IPS-11a (cell line): ENCODE measurements around the gene UTY.

ENCODE experiments used
- H3K4me3 ChIP-seq: one replicate; pipeline ENCODE4 v1.5.1; 2013; ENCODE audit warnings: low read depth, low read length, control low read depth

The UTY gene

DNA sequence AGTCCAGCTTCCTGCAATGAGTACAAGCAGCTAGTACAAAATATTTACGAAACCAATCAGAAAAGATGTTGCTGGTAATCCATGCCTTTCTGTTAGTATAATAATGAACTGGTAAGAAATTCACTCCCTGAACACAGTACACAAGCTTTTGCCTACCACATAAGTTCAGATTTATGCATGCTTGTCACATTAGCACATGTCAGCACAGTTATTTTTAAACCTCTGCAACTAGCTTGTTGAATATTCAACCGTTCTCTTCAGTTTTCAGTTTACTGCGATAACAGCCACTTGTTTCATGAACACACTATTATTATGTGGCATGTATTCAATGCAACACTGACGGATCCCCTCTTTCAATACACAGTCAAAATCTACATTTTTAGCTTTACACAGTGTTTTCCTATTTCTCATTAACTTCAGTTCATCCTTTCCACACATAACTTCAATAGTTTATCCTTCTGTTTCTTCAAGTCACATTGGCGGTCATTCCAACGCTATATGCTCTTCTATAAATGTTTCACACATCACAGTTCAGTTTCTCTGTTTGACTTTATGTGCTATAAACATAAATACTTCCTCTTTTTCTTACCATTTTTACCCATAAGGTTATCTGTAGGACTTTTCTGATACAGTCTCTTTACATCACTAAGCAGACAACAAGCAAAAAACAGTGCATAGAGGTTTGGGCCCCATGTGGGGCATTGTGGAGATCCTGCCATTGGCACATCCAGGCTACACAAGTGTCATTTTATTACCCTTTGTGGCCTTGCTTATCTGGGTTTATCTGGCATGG is 62.8 kb downstream of the UTY start:
- no peak overlapping the region for H3K4me3 ChIP-seq

DNA sequence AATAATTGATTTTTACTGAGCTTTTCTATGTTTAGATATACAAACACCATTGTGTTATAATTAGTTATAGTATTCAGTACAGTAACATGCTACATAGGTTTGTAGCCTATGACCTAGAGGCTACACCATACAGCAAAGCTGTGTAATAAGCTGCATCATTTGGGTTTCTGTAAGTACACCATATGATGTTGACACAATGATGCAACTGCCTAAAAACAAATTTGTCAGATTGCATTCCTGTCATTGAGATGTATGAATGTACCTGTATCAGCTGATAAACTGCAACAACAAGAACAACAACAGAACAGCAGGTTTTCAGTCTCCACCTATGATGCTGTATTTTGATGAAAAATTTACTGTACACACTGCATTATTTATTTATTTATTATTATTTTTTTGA is 64.3 kb downstream of the UTY start:
- no peak overlapping the region for H3K4me3 ChIP-seq

DNA sequence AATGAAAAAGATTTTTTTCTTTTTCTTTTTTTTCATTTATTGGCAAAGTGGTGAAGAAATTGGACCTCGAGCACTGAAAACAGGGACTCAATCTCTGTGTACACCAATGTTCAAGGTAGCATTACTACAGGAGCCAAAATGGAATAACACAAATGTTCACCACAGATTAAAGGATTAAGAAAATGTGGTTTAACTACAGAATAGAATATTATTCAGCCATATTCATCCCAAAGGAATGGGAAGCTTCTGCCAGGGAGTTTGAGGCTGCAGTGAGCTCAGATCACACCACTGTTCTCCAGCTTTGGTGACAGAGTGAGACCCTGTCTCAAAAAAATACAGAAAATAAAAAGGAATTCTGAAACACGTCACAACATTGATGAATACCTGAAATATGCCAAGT is 81.0 kb downstream of the UTY start:
- H3K4me3 ChIP-seq = no peak overlapping the region

DNA sequence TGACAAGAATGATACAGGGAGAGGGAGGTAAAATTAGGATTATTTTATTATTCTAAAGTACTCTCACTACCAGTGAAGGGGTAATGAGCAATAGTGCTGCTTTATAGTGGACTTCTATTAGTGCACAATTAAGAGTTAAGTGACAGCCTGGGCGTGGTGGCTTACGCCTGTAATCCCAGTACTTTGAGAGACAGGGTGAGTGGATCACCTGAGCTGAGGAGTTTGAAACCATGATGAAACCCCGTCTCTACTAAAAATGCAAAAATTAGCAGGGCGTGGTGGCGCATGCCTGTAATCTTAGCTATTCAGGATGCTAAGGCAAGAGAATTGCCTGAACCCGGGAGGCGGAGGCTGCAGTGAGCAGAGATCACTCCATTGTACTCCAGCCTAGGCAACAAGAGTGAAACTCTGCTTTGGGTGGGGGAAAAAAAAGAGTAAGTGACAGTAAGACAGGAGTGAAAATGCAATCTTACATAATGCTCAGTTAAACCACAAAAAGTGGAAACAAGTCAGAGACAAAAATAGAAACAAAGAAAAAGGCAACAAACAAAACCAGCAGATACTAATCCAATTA is 98.6 kb downstream of the UTY start:
- no peak overlapping the region for H3K4me3 ChIP-seq

GRCh38 chrY:13370868-13371800 is 108.7 kb downstream of the UTY start:
- H3K4me3 ChIP-seq = no peak overlapping the region

GRCh38 chrY:13370245-13370644 is 109.6 kb downstream of the UTY start:
- H3K4me3 ChIP-seq = no peak overlapping the region

GRCh38 chrY:13368513-13368845 is 111.4 kb downstream of the UTY start:
- no peak overlapping the region for H3K4me3 ChIP-seq

DNA sequence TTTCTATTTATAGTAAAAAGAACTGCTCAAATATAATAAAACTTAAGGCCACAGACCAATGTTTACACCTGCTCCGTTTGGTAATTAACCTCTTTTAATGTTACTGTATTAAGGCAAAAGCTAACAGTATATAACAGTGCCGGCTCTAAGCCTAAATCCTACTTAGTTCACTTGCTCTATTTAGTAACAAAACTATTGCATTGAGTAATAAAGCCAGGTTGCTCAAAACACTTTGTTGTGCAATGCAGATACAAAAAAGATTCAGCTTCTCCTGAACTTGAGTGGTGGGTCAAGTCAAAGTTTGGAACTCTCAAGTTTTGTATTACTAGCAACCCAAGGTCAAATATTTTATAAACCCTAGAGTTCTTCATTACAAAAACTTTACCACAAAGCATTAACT is 116.2 kb downstream of the UTY start:
- H3K4me3 ChIP-seq = no peak overlapping the region

DNA sequence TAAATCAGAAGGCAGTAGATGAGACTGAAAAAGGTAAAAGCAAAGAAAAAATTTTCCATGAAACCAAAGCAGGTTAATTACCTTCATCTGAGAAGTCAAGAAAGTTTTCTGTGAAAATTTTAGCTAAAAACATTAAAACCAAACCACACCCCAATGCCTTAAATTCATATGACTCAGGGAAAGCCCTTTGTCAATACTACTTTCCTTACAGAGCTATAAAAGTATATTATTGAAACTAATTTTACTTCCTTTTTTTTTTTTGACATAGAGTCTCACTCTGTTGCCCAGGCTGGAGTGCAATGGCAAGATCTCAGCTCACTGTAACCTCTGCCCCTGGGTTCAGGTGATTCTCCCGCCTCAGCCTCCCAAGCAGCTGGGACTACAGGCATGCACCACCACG is 117.2 kb downstream of the UTY start:
- H3K4me3 ChIP-seq = no peak overlapping the region

- no peak overlapping the region for H3K4me3 ChIP-seq
Measured at GRCh38 chrY:13361656-13362636, 117.9 kb downstream of the UTY start.

- H3K4me3 ChIP-seq = no peak overlapping the region
Measured at GRCh38 chrY:13351443-13351842, 128.4 kb downstream of the UTY start.

GRCh38 chrY:13347106-13347505 is 132.7 kb downstream of the UTY start:
- no peak overlapping the region for H3K4me3 ChIP-seq

- H3K4me3 ChIP-seq = no peak overlapping the region
Measured at GRCh38 chrY:13345549-13345948, 134.3 kb downstream of the UTY start.

DNA sequence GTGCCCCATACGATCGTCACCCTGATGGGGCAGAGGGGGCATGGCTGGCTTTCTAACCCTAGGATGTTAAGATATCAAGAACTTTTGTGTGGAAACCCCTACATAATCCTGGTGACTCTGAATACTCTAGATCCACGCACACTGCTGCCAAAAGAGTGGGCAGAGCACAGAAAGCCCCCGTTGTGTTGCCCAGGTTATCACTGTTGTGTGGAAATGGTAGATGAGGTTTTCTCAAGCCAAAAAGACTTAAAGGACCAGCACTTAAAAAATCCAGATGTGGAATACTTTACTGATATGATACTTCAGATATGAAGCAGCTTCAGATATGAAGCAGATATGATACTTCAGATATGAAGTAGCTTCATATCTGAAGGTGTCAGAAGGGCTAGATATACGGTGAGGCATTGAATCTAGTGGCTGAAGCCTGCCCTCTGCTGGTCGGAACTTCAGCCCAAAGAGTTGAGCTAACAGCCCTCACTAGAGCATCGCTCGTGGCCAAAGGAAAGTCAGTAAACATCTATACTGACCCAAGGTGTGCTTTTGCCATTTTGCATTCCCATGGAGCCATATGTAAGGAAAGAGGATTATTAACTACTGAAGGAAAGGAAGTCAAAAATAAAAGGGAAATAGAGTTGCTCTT is 136.4 kb downstream of the UTY start:
- no peak overlapping the region for H3K4me3 ChIP-seq

GRCh38 chrY:13339939-13340338 is 139.9 kb downstream of the UTY start:
- no peak overlapping the region for H3K4me3 ChIP-seq

GRCh38 chrY:13339381-13339780 is 140.5 kb downstream of the UTY start:
- H3K4me3 ChIP-seq = no peak overlapping the region

DNA sequence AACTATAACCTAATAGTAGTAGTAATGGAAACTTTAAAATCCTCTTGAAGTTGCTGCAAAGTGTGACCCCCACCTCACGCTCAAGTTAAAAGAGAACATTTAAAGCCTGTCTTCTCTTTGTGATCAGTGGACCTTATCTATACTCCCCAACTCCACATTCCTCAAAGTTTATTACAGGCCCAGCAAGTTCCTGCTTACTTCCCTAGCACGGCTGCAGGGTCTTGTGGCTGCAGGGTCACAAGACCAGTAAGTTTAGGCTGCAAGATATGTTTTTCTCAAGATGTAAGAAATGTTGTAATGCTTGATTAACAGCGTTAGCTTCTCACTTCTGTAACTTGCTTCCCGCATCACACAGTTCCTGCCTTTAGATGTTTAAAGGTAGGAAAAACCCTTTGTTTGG is 141.1 kb downstream of the UTY start:
- H3K4me3 ChIP-seq = no peak overlapping the region

- H3K4me3 ChIP-seq = no peak overlapping the region
Measured at GRCh38 chrY:13337934-13338333, 141.9 kb downstream of the UTY start.

- H3K4me3 ChIP-seq = no peak overlapping the region
Measured at GRCh38 chrY:13333791-13334190, 146.0 kb downstream of the UTY start.

DNA sequence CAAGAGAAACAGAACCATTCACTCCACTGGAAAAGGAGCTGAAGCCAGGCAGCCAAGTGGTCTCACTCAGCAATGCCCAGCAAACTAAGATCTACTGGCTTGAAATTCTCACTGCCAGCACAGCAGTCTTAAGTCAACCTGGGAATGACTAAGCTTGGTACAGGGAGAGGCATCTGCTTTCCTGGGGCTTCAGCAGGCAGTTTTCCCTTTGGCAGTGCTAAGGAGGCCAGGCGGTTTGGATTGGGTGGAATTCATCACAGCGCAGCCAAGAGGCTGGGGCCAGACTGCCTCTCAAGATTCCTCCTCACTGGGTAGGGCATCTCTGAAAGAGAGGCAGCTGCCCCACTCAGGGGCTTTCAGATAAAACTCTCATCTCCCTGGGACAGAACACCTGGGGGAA is 149.2 kb downstream of the UTY start:
- H3K4me3 ChIP-seq = no peak overlapping the region
